AG04450 (cell line): ENCODE data around the gene TBC1D16. TPM values are rescaled to one million over a fixed set of nuclear protein-coding genes. Genes with fewer than 3 reads are reported as not detected.
"Not testable (repeated sequence)": the region's sequence is repeated elsewhere in the genome, so short reads cannot be mapped to it uniquely, and the experiment has no call there.

Source experiments
- CTCF ChIA-PET: fragments of 300-600, 350-600 bp; formaldehyde crosslinking; extraction: SDS; loops from one replicate; lab custom pipeline; 2022; ENCODE audit warnings: antibody characterized with exemption, inconsistent platforms; lab: Charles Lee
- POLR2A ChIA-PET: fragments of 350-600 bp; formaldehyde crosslinking; extraction: SDS; loops from one replicate; lab custom pipeline; 2021; ENCODE audit warnings: antibody characterized with exemption, inconsistent platforms; lab: Yijun Ruan, JAX
- DNase-seq: peaks from one replicate; pipeline ENCODE4 v3.0.0-alpha.2; 2011; ENCODE audit warnings: low read depth, low spot score
- H3K27ac ChIP-seq: one replicate; pipeline ENCODE4 v1.5.1; 2012; ENCODE audit warnings: low read depth, low read length, control low read depth
- H3K27me3 ChIP-seq: one replicate; pipeline ENCODE4 v1.6.0; 2012; ENCODE audit warnings: low read length; ENCODE audit not compliant: control insufficient read depth, insufficient read depth
- H3K4me3 ChIP-seq: 2 replicates; pipeline ENCODE4 v1.5.1; 2011; ENCODE audit warnings: mild to moderate bottlenecking, low read depth, low read length, control low read depth
- H3K9me3 ChIP-seq: 2 replicates; pipeline ENCODE4 v1.5.1; 2012; ENCODE audit warnings: low read length; ENCODE audit not compliant: control insufficient read depth, insufficient read depth
- CTCF ChIP-seq: IDR thresholded peaks from 2 replicates; pipeline ENCODE4 v1.5.1; 2011; ENCODE audit warnings: low read depth, low read length, control low read depth, inconsistent platforms
- polyA plus RNA-seq: library from polyadenylated mRNA; depleted of rRNA; stranded (reverse); fragments of >200 nt; gene quantifications from 2 replicates; pipeline ENCODE4 v1.2.3, GENCODE V29; 2011

Gene TBC1D16
- polyA plus RNA-seq, 1 experiment = 10.9 TPM

GRCh38 chr17:79904865-79905264, 130.8 kb downstream of the TBC1D16 start:
- H3K9me3 ChIP-seq = no peaks in the 10 kb centered on the region; the same call in 1 of the 2 replicates
- no peak overlapping the region for H3K4me3 ChIP-seq
- ChIA-PET POLR2A (no interaction called here), CTCF (no interaction called here)
- DNase-seq = no peak
- no peak for TF ChIP-seq CTCF
- H3K27ac ChIP-seq = no peak overlapping the region
- peaks cover 30% of the 10 kb centered on the region for H3K27me3 ChIP-seq

GRCh38 chr17:79902146-79902791, 133.4 kb downstream of the TBC1D16 start:
- CTCF ChIA-PET = no interaction called here
- no peak overlapping the region for H3K4me3 ChIP-seq

GRCh38 chr17:79901131-79901530, 134.5 kb downstream of the TBC1D16 start:
- CTCF ChIA-PET = interaction anchor here (1.6 kb wide), 1 partner anchor 57 kb away, joined by 6 read pairs; no protein-coding TSS in a partner anchor
- H3K9me3 ChIP-seq = no peaks in the 10 kb centered on the region; the same call in 1 of the 2 replicates

More at GRCh38 chr17:79902146-79902791, 133.4 kb downstream of the TBC1D16 start:
- H3K27me3 ChIP-seq = peaks cover 29% of the 10 kb centered on the region
- no peak for DNase-seq
- TF ChIP-seq CTCF = no peak
- POLR2A ChIA-PET = no interaction called here
- H3K9me3 ChIP-seq = no peaks in the 10 kb centered on the region; the same call in 1 of the 2 replicates
- no peak overlapping the region for H3K27ac ChIP-seq

GRCh38 chr17:79899584-79899983, 136.1 kb downstream of the TBC1D16 start:
- ChIA-PET CTCF (no interaction called here), POLR2A (no interaction called here)
- no peak overlapping the region for H3K4me3 ChIP-seq
- H3K27ac ChIP-seq = no peak overlapping the region
- DNase-seq = no peak
- no peak for TF ChIP-seq CTCF
- peaks cover 22% of the 10 kb centered on the region for H3K27me3 ChIP-seq
- no peaks in the 10 kb centered on the region for H3K9me3 ChIP-seq

More at GRCh38 chr17:79901131-79901530, 134.5 kb downstream of the TBC1D16 start:
- no peak for TF ChIP-seq CTCF
- DNase-seq = no peak
- POLR2A ChIA-PET = no interaction called here
- Histone ChIP-seq H3K4me3 (no peak overlapping the region), H3K27me3 (peaks cover 28% of the 10 kb centered on the region), H3K27ac (no peak overlapping the region)

- H3K4me3 ChIP-seq = no peak overlapping the region
- no peak for TF ChIP-seq CTCF
- H3K9me3 ChIP-seq = no peaks in the 10 kb centered on the region
- no peak for DNase-seq
- no peak overlapping the region for H3K27ac ChIP-seq
- POLR2A ChIA-PET = no interaction called here
- CTCF ChIA-PET = no interaction called here
- H3K27me3 ChIP-seq = peaks cover 19% of the 10 kb centered on the region
Observed at GRCh38 chr17:79897243-79898063, 138.2 kb downstream of the TBC1D16 start.

GRCh38 chr17:79893457-79893856, 142.2 kb downstream of the TBC1D16 start:
- DNase-seq, CTCF ChIA-PET, H3K9me3 ChIP-seq, POLR2A ChIA-PET, H3K27ac ChIP-seq, H3K4me3 ChIP-seq: not testable (repeated sequence)
- H3K27me3 ChIP-seq = peaks cover 23% of the 10 kb centered on the region
